MM.1S (cell line): ENCODE measurements around the gene MAPKAPK3.

ENCODE experiments used
- DNase-seq: peaks from one replicate; pipeline ENCODE4 v3.0.0-alpha.2; 2015
- H2AFZ ChIP-seq: fragments of 300-600 bp; sonication (generic); 2 replicates; pipeline ENCODE4 v1.6.0; 2016; ENCODE audit warnings: antibody characterized with exemption, low read length
- H3F3A ChIP-seq: fragments of 300-600 bp; sonication (generic); 2 replicates; pipeline ENCODE4 v1.6.1; 2016; ENCODE audit warnings: mild to moderate bottlenecking, antibody characterized with exemption, low read length, moderate library complexity, mixed read lengths; ENCODE audit not compliant: insufficient read depth
- H3K27ac ChIP-seq: fragments of 300-600 bp; sonication (generic); 2 replicates; pipeline ENCODE4 v1.5.1; 2016; ENCODE audit warnings: mild to moderate bottlenecking, low read length
- H3K27me3 ChIP-seq: fragments of 300-600 bp; sonication (generic); replicated peaks from 2 replicates; pipeline ENCODE4 v1.6.0; 2016; ENCODE audit warnings: low read length; ENCODE audit not compliant: insufficient read depth
- H3K36me3 ChIP-seq: fragments of 300-600 bp; sonication (generic); replicated peaks from 2 replicates; pipeline ENCODE4 v1.6.1; 2016; ENCODE audit warnings: mild to moderate bottlenecking, low read length, mixed read lengths; ENCODE audit not compliant: insufficient read depth
- H3K4me1 ChIP-seq: fragments of 300-600 bp; sonication (generic); 2 replicates; pipeline ENCODE4 v1.6.1; 2016; ENCODE audit warnings: low read length, mixed read lengths
- H3K4me2 ChIP-seq: fragments of 300-600 bp; sonication (generic); 2 replicates; pipeline ENCODE4 v1.6.0; 2016; ENCODE audit warnings: low read depth, low read length
- H3K4me3 ChIP-seq: fragments of 300-600 bp; sonication (generic); 2 replicates; pipeline ENCODE4 v1.5.1; 2016; ENCODE audit warnings: low read length, mixed read lengths
- H3K79me2 ChIP-seq: fragments of 300-600 bp; sonication (generic); 2 replicates; pipeline ENCODE4 v1.6.1; 2016; ENCODE audit warnings: mixed run types, low read length, mixed read lengths
- H3K9ac ChIP-seq: fragments of 300-600 bp; sonication (generic); 2 replicates; pipeline ENCODE4 v1.6.1; 2016; ENCODE audit warnings: low read length, mixed read lengths
- H3K9me2 ChIP-seq: fragments of 300-600 bp; sonication (generic); replicated peaks from 2 replicates; pipeline ENCODE4 v1.6.1; 2016; ENCODE audit warnings: mild to moderate bottlenecking, low read length, mixed read lengths; ENCODE audit not compliant: insufficient read depth
- H3K9me3 ChIP-seq: fragments of 300-600 bp; sonication (generic); replicated peaks from 2 replicates; pipeline ENCODE4 v1.6.1; 2016; ENCODE audit warnings: mild to moderate bottlenecking, low read length, mixed read lengths; ENCODE audit not compliant: insufficient read depth
- H4K20me1 ChIP-seq: fragments of 300-600 bp; sonication (generic); 2 replicates; pipeline ENCODE4 v1.6.1; 2016; ENCODE audit warnings: mild to moderate bottlenecking, low read length, moderate library complexity, mixed read lengths; ENCODE audit not compliant: insufficient read depth
- EZH2 ChIP-seq: fragments of 300-600 bp; sonication (generic); optimal IDR thresholded peaks from 2 replicates; pipeline ENCODE3; 2017; ENCODE audit warnings: low read depth, mild to moderate bottlenecking, antibody characterized with exemption, low read length, mixed read lengths
- EZH2phosphoT487 ChIP-seq: fragments of 300-600 bp; sonication (generic); IDR thresholded peaks from 2 replicates; pipeline ENCODE4 v1.6.1; 2018; ENCODE audit warnings: antibody characterized with exemption, low read length
- TF ChIP-seq, protein P1 (sequence below): fragments of 300-600 bp; sonication (generic); IDR thresholded peaks from 2 replicates; pipeline ENCODE4 v1.5.1; 2016; ENCODE audit warnings: antibody characterized with exemption, low read length, mixed read lengths

The MAPKAPK3 gene

DNA sequence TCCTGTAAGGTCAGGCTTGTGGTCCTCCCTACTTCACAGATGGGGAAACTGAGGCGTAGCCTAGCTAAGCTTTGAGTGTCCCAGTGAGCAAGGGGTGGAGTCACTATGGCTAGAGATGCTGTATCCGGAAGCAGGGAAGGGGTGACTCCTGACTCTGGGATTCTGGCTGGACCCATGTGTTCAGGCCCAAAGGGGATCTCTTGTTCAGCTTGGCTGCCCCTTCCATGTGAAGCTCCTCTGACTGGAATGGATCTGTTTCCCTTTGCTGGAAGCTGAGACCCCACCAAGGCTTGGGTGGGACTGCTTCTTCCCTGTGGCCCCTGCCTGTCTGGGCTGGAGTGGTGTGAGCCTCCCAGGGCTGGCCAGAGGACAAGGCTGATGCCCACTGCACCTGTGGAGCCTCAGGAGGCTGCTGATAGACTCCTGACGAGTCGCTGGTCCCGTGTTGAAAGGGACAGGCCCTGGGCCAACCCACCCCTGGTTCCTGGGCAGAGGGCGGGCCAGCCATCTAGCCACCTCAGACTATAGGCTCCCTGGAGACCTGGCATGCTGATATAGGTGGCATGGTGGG, 1.0 kb downstream of the MAPKAPK3 start:
- TF ChIP-seq, protein P1, sequence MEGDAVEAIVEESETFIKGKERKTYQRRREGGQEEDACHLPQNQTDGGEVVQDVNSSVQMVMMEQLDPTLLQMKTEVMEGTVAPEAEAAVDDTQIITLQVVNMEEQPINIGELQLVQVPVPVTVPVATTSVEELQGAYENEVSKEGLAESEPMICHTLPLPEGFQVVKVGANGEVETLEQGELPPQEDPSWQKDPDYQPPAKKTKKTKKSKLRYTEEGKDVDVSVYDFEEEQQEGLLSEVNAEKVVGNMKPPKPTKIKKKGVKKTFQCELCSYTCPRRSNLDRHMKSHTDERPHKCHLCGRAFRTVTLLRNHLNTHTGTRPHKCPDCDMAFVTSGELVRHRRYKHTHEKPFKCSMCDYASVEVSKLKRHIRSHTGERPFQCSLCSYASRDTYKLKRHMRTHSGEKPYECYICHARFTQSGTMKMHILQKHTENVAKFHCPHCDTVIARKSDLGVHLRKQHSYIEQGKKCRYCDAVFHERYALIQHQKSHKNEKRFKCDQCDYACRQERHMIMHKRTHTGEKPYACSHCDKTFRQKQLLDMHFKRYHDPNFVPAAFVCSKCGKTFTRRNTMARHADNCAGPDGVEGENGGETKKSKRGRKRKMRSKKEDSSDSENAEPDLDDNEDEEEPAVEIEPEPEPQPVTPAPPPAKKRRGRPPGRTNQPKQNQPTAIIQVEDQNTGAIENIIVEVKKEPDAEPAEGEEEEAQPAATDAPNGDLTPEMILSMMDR, result no peak
- TF ChIP-seq EZH2, result no peak
- no peak for TF ChIP-seq EZH2phosphoT487
- Histone ChIP-seq H3K79me2 (peaks cover 12% of the 10 kb centered on the region), H3K4me1 (peaks cover 20% of the 10 kb centered on the region), H3K27ac (no peak overlapping the region), H3K9me2 (no peaks in the 10 kb centered on the region), H3K4me3 (peak overlapping the region; percentile 90), H3F3A (peaks cover 12% of the 10 kb centered on the region), H3K36me3 (no peaks in the 10 kb centered on the region), H2AFZ (peak overlapping the region; percentile 96), H3K9me3 (no peaks in the 10 kb centered on the region), H3K4me2 (peak overlapping the region; percentile 81), H4K20me1 (no peaks in the 10 kb centered on the region), H3K9ac (peak overlapping the region; percentile 90), H3K27me3 (no peaks in the 10 kb centered on the region)
- no peak for DNase-seq

DNA sequence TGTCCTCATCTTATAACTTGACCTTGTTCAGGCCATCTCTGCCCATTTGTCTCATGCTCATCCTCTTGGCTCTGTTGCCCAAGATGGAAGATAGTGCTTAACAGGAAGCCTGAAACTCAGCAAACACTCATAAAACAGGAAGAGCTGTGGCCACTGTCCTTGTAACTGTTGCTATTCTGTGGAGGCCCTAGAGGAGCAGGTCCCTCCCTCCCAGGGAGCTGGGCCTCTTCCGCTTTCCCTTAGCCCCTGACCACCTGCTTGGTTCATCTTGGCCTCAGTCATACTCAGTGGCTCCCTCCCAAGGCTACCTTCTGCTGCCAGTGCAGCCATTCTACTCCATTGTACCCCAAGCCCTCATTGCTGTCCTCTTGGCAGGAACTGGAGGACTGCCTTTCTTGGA, 3.5 kb downstream of the MAPKAPK3 start:
- TF ChIP-seq EZH2 (no peak), EZH2phosphoT487 (no peak)
- TF ChIP-seq, protein P1, result no peak
- Histone ChIP-seq H4K20me1 (no peaks in the 10 kb centered on the region), H3K79me2 (peaks cover 15% of the 10 kb centered on the region), H3K27ac (no peak overlapping the region), H3K9me3 (no peaks in the 10 kb centered on the region), H3K4me1 (peaks cover 28% of the 10 kb centered on the region), H2AFZ (no peak overlapping the region), H3F3A (peaks cover 7% of the 10 kb centered on the region), H3K9ac (no peak overlapping the region), H3K4me2 (no peak overlapping the region), H3K27me3 (no peaks in the 10 kb centered on the region), H3K36me3 (no peaks in the 10 kb centered on the region), H3K4me3 (no peak overlapping the region), H3K9me2 (no peaks in the 10 kb centered on the region)
- DNase-seq, result no peak

DNA sequence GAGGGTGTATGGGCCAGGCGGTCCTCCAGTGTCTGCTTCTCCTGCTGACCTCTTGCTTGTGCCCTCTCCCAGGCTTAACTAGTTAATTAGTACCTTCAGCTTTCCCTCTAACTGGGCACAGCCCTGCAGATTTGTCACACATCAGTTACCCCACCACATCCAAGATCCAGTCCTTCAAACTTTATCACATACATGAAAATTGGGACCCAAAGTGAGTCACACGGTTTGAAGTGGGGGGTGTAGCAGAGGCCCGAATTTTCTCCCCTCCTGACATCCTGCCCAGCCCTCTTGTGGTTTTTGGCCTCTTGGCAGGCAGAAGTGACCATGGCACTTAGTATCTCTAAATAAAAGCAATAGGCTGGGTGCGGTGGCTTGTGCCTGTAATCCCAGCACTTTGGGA, 3.9 kb downstream of the MAPKAPK3 start:
- H3F3A ChIP-seq, result peaks cover 7% of the 10 kb centered on the region

More for the DNA sequence above, 3.9 kb downstream of the MAPKAPK3 start:
- H4K20me1 ChIP-seq, result no peaks in the 10 kb centered on the region
- no peak overlapping the region for H3K4me2 ChIP-seq
- H3K36me3 ChIP-seq, result no peaks in the 10 kb centered on the region
- no peak overlapping the region for H2AFZ ChIP-seq
- no peak overlapping the region for H3K4me3 ChIP-seq
- no peaks in the 10 kb centered on the region for H3K9me2 ChIP-seq
- no peak overlapping the region for H3K9ac ChIP-seq
- peaks cover 26% of the 10 kb centered on the region for H3K4me1 ChIP-seq
- H3K79me2 ChIP-seq, result peaks cover 18% of the 10 kb centered on the region
- no peak for DNase-seq
- H3K27ac ChIP-seq, result no peak overlapping the region
- TF ChIP-seq, protein P1, result no peak
- H3K27me3 ChIP-seq, result no peaks in the 10 kb centered on the region
- no peaks in the 10 kb centered on the region for H3K9me3 ChIP-seq
